Measurements from ENCODE around the gene MAPKAPK3. TPM values are rescaled to one million over a fixed set of nuclear protein-coding genes. Genes with fewer than 3 reads are reported as not detected.

MAPKAPK3 gene
- total RNA-seq, 4 donors from 2014 or later = 21.3 to 37.8 (median 26.9) TPM

GRCh38 chr3:50649451-50649931 is 32.5 kb downstream of the MAPKAPK3 start:
- H3K4me3 ChIP-seq = no peak overlapping the region
- TF ChIP-seq CTCF (IDR thresholded peaks at IDR 0.05) (no peak), POLR2AphosphoS5 (IDR thresholded peaks at IDR 0.05) (no peak), POLR2A (IDR thresholded peaks at IDR 0.05) (no peak), EP300 (IDR thresholded peaks at IDR 0.05; ENCODE audit: low read depth) (no peak)
- in situ Hi-C loops (cut with MboI; ENCODE audit: low pct_ligation_motif_present in 1 of 4, low pct_unique_long_range_greater_than_20kb in 1 of 4, low sequenced_read_pairs in 3 of 4) (no loop called here), intact Hi-C loops (cut with DNase I; ENCODE audit: low total_unique reads) (no loop called here)
- no peak overlapping the region for H3K27ac ChIP-seq
- no peak for DNase-seq
- H3K9me3 ChIP-seq = no peaks in the 10 kb centered on the region
- 80% methylated on average over 8 of the region's 8 CpGs; no CpG with 5 or more reads in 1 of the 2 donors for WGBS, 2 donors (ENCODE audit: low coverage in 1 of 2)
- H3K4me1 ChIP-seq = no peaks in the 10 kb centered on the region
- H3K27me3 ChIP-seq = no peaks in the 10 kb centered on the region
- H3K36me3 ChIP-seq = peaks cover 0 to 10% (median 3%) of the 10 kb centered on the region in 4 donors

- DNase-seq = no peak
- Histone ChIP-seq H3K27me3 (no peaks in the 10 kb centered on the region), H3K27ac (no peak overlapping the region), H3K9me3 (no peaks in the 10 kb centered on the region), H3K4me1 (no peaks in the 10 kb centered on the region), H3K36me3 (peaks cover 0 to 10% (median 3%) of the 10 kb centered on the region in 4 donors), H3K4me3 (no peak overlapping the region)
- intact Hi-C loops (cut with DNase I; ENCODE audit: low total_unique reads) = no loop called here
- in situ Hi-C loops (cut with MboI; ENCODE audit: low pct_ligation_motif_present in 1 of 4, low pct_unique_long_range_greater_than_20kb in 1 of 4, low sequenced_read_pairs in 3 of 4) = no loop called here
- TF ChIP-seq POLR2A (IDR thresholded peaks at IDR 0.05) = no peak
- no peak for TF ChIP-seq CTCF (IDR thresholded peaks at IDR 0.05)
- TF ChIP-seq POLR2AphosphoS5 (IDR thresholded peaks at IDR 0.05) = no peak
- TF ChIP-seq EP300 (IDR thresholded peaks at IDR 0.05; ENCODE audit: low read depth) = no peak
- 93 to 100% methylated on average over 1 of the region's 1 CpG for WGBS, 2 donors (ENCODE audit: low coverage in 1 of 2)
These were observed 33.1 kb downstream of the MAPKAPK3 start for GRCh38 chr3:50650018-50650417.

- H3K27ac ChIP-seq = no peak overlapping the region
- intact Hi-C loops (cut with DNase I; ENCODE audit: low total_unique reads) (no loop called here), in situ Hi-C loops (cut with MboI; ENCODE audit: low pct_ligation_motif_present in 1 of 4, low pct_unique_long_range_greater_than_20kb in 1 of 4, low sequenced_read_pairs in 3 of 4) (no loop called here)
- no peaks in the 10 kb centered on the region for H3K9me3 ChIP-seq
- H3K27me3 ChIP-seq = no peaks in the 10 kb centered on the region
- no peak for DNase-seq
- no peak for TF ChIP-seq EP300 (IDR thresholded peaks at IDR 0.05; ENCODE audit: low read depth)
- TF ChIP-seq POLR2A (IDR thresholded peaks at IDR 0.05) = no peak
- TF ChIP-seq POLR2AphosphoS5 (IDR thresholded peaks at IDR 0.05) = no peak
- TF ChIP-seq CTCF (IDR thresholded peaks at IDR 0.05) = no peak
- no peaks in the 10 kb centered on the region for H3K4me1 ChIP-seq
- WGBS, 2 donors (ENCODE audit: low coverage in 1 of 2) = 92 to 100% methylated on average over 1 to 8 of the region's 8 CpGs
- H3K36me3 ChIP-seq = no peaks in the 10 kb centered on the region
- no peak overlapping the region for H3K4me3 ChIP-seq
These were observed 34.5 kb downstream of the MAPKAPK3 start for GRCh38 chr3:50651445-50651844.

- in situ Hi-C loops (cut with MboI; ENCODE audit: low pct_ligation_motif_present in 1 of 4, low pct_unique_long_range_greater_than_20kb in 1 of 4, low sequenced_read_pairs in 3 of 4) = no loop called here
These were observed 35.1 kb downstream of the MAPKAPK3 start for GRCh38 chr3:50651920-50652529.

More at GRCh38 chr3:50651920-50652529, 35.1 kb downstream of the MAPKAPK3 start:
- Histone ChIP-seq H3K27ac (no peak overlapping the region), H3K4me1 (no peaks in the 10 kb centered on the region), H3K4me3 (no peak overlapping the region), H3K9me3 (no peaks in the 10 kb centered on the region), H3K27me3 (no peaks in the 10 kb centered on the region), H3K36me3 (no peaks in the 10 kb centered on the region)
- intact Hi-C loops (cut with DNase I; ENCODE audit: low total_unique reads) = no loop called here
- TF ChIP-seq POLR2A (IDR thresholded peaks at IDR 0.05) (no peak), POLR2AphosphoS5 (IDR thresholded peaks at IDR 0.05) (no peak), CTCF (IDR thresholded peaks at IDR 0.05) (no peak), EP300 (IDR thresholded peaks at IDR 0.05; ENCODE audit: low read depth) (no peak)
- WGBS, 2 donors (ENCODE audit: low coverage in 1 of 2) = 61 to 89% methylated on average over 3 to 7 of the region's 7 CpGs
- DNase-seq = no peak
